Activated CD4-positive, alpha-beta T cell treated with anti-CD3 and anti-CD28 coated beads for 1 hour (primary cell): ENCODE measurements around the gene ZSWIM3.

Experiments
- DNase-seq: peaks from one replicate; pipeline ENCODE4 v3.0.0-alpha.2; 2020

Gene ZSWIM3

GRCh38 chr20:45910670-45911485, 53.5 kb downstream of the ZSWIM3 start:
- DNase-seq, result peak; percentile 68

- DNase-seq, result no peak
These were observed 54.3 kb downstream of the ZSWIM3 start, which contains the start of gene PLTP for GRCh38 chr20:45911486-45912343. Gene PLTP, minus strand, starts transcription at chr20:45912155. Its CDS starts 703 bp downstream, at chr20:45911452.

GRCh38 chr20:45912344-45912682, 54.9 kb downstream of the ZSWIM3 start:
- DNase-seq, result no peak

- no peak for DNase-seq
These were observed 55.7 kb downstream of the ZSWIM3 start for GRCh38 chr20:45913116-45913515.

- DNase-seq, result no peak
These were observed 60.4 kb downstream of the ZSWIM3 start for GRCh38 chr20:45917790-45918141.

- no peak for DNase-seq
These were observed 60.8 kb downstream of the ZSWIM3 start for GRCh38 chr20:45918182-45918737.

GRCh38 chr20:45918779-45919537, 61.5 kb downstream of the ZSWIM3 start:
- DNase-seq, result no peak

GRCh38 chr20:45919542-45920399, 62.4 kb downstream of the ZSWIM3 start:
- no peak for DNase-seq

GRCh38 chr20:45920462-45921336, 63.3 kb downstream of the ZSWIM3 start:
- DNase-seq, result no peak

GRCh38 chr20:45921337-45922189, 64.1 kb downstream of the ZSWIM3 start:
- DNase-seq, result no peak

- no peak for DNase-seq
These were observed 67.2 kb downstream of the ZSWIM3 start for GRCh38 chr20:45924391-45925261.

GRCh38 chr20:45925821-45926506, 68.5 kb downstream of the ZSWIM3 start:
- no peak for DNase-seq

GRCh38 chr20:45926731-45927070, 69.3 kb downstream of the ZSWIM3 start:
- no peak for DNase-seq

GRCh38 chr20:45927071-45927878, 69.9 kb downstream of the ZSWIM3 start:
- no peak for DNase-seq
